H9 (cell line): Measurements from ENCODE around the gene CDK17. TPM values are rescaled to one million over a fixed set of nuclear protein-coding genes. Genes with fewer than 3 reads are reported as not detected.
A peak's percentile ranks its signal among the peaks of the same experiment; 100 is the strongest.

Experiments used
- DNase-seq: peaks from one replicate; pipeline ENCODE4 v3.0.0-alpha.2; 2017
- H2AFZ ChIP-seq: one replicate; pipeline ENCODE4 v1.6.1; 2013; ENCODE audit warnings: mild to moderate bottlenecking, low read length, control low read depth, moderate library complexity
- H2AK5ac ChIP-seq: 2 replicates; pipeline ENCODE4 v1.6.1; 2013; ENCODE audit warnings: low read length, control low read depth, mixed read lengths; ENCODE audit not compliant: insufficient read length
- H2BK120ac ChIP-seq: one replicate; pipeline ENCODE4 v1.6.1; 2013; ENCODE audit warnings: low read depth, mild to moderate bottlenecking, low read length, control low read depth, inconsistent platforms; ENCODE audit not compliant: poor library complexity, severe bottlenecking
- H2BK12ac ChIP-seq: 2 replicates; pipeline ENCODE4 v1.6.1; 2013; ENCODE audit warnings: low read length, control low read depth, mixed read lengths, low read depth; ENCODE audit not compliant: insufficient read length
- H2BK15ac ChIP-seq: 2 replicates; pipeline ENCODE4 v1.6.1; 2013; ENCODE audit warnings: low read depth, low read length, control low read depth
- H2BK20ac ChIP-seq: one replicate; pipeline ENCODE4 v1.6.1; 2013; ENCODE audit warnings: low read depth, mild to moderate bottlenecking, low read length, control low read depth, inconsistent platforms; ENCODE audit not compliant: poor library complexity, severe bottlenecking
- H2BK5ac ChIP-seq: 2 replicates; pipeline ENCODE4 v1.6.1; 2013; ENCODE audit warnings: low read length, control low read depth, mixed read lengths; ENCODE audit not compliant: insufficient read length
- H3K14ac ChIP-seq: 2 replicates; pipeline ENCODE4 v1.6.1; 2013; ENCODE audit warnings: low read length, control low read depth; ENCODE audit not compliant: insufficient read depth
- H3K18ac ChIP-seq: 2 replicates; pipeline ENCODE4 v1.6.1; 2013; ENCODE audit warnings: low read depth, mild to moderate bottlenecking, mixed read lengths, low read length, control low read depth; ENCODE audit not compliant: insufficient read length
- H3K23ac ChIP-seq: 2 replicates; pipeline ENCODE4 v1.6.1; 2013; ENCODE audit warnings: low read length, control low read depth, mixed read lengths, low read depth; ENCODE audit not compliant: insufficient read length
- H3K23me2 ChIP-seq: 2 replicates; pipeline ENCODE4 v1.6.1; 2013; ENCODE audit warnings: low read depth, mild to moderate bottlenecking, mixed read lengths, low read length, control low read depth; ENCODE audit not compliant: insufficient read length, poor library complexity, severe bottlenecking
- H3K27ac ChIP-seq: 2 replicates; pipeline ENCODE4 v1.5.1; 2013; ENCODE audit warnings: low read length, control low read depth, mixed read lengths, low read depth; ENCODE audit not compliant: insufficient read length
- H3K27me3 ChIP-seq: 2 replicates; pipeline ENCODE4 v1.6.1; 2013; ENCODE audit warnings: low read length, control low read depth, inconsistent platforms; ENCODE audit not compliant: insufficient read depth
- H3K4ac ChIP-seq: 2 replicates; pipeline ENCODE4 v1.6.1; 2013; ENCODE audit warnings: low read depth, mild to moderate bottlenecking, control low read depth, inconsistent platforms, low read length, moderate library complexity
- H3K4me1 ChIP-seq: 2 replicates; pipeline ENCODE4 v1.6.1; 2013; ENCODE audit warnings: low read length, control low read depth, inconsistent platforms; ENCODE audit not compliant: insufficient read depth
- H3K4me2 ChIP-seq: 2 replicates; pipeline ENCODE4 v1.6.1; 2013; ENCODE audit warnings: low read length, control low read depth, mixed read lengths; ENCODE audit not compliant: insufficient read length, insufficient read depth
- H3K56ac ChIP-seq: 2 replicates; pipeline ENCODE4 v1.6.1; 2013; ENCODE audit warnings: low read depth, mild to moderate bottlenecking, mixed read lengths, low read length, control low read depth; ENCODE audit not compliant: insufficient read length
- H3K79me1 ChIP-seq: 2 replicates; pipeline ENCODE4 v1.6.1; 2013; ENCODE audit warnings: low read depth, mild to moderate bottlenecking, moderate library complexity, low read length, control low read depth, inconsistent platforms; ENCODE audit not compliant: insufficient read depth, poor library complexity, severe bottlenecking
- H3K79me2 ChIP-seq: 2 replicates; pipeline ENCODE4 v1.6.1; 2013; ENCODE audit warnings: low read length, control low read depth, inconsistent platforms; ENCODE audit not compliant: insufficient read depth
- H3K9ac ChIP-seq: 2 replicates; pipeline ENCODE4 v1.6.1; 2013; ENCODE audit warnings: low read length, control low read depth, mixed read lengths; ENCODE audit not compliant: insufficient read length; ENCODE audit errors: extremely low read depth
- H3K9me3 ChIP-seq: one replicate; pipeline ENCODE4 v1.6.1; 2013; ENCODE audit warnings: low read depth, low read length, inconsistent platforms; ENCODE audit not compliant: control insufficient read depth
- H3T11ph ChIP-seq: one replicate; pipeline ENCODE4 v1.6.1; 2013; ENCODE audit warnings: mild to moderate bottlenecking, low read length, control low read depth, inconsistent platforms
- H4K20me1 ChIP-seq: one replicate; pipeline ENCODE4 v1.6.1; 2013; ENCODE audit not compliant: control insufficient read depth, insufficient read length, insufficient read depth
- H4K5ac ChIP-seq: 2 replicates; pipeline ENCODE4 v1.6.1; 2013; ENCODE audit warnings: low read depth, mild to moderate bottlenecking, mixed read lengths, low read length, control low read depth; ENCODE audit not compliant: insufficient read length
- H4K8ac ChIP-seq: replicated peaks from 2 replicates; pipeline ENCODE4 v1.6.1; 2013; ENCODE audit warnings: low read length, control low read depth, mixed read lengths, low read depth; ENCODE audit not compliant: insufficient read length
- H4K91ac ChIP-seq: 2 replicates; pipeline ENCODE4 v1.6.1; 2013; ENCODE audit warnings: low read depth, mild to moderate bottlenecking, moderate library complexity, mixed read lengths, low read length, control low read depth; ENCODE audit not compliant: insufficient read length
- H3K27ac Mint-ChIP-seq, 3 experiments: 2 replicates in 2 of 3; 3 replicates in 1 of 3; pipeline ENCODE4 v1.8.0; 2020 to 2021; ENCODE audit warnings: mixed read lengths in 3 of 3, mild to moderate bottlenecking in 1 of 3, moderate library complexity in 1 of 3
- H3K27me3 Mint-ChIP-seq: 2 replicates; pipeline ENCODE4 v1.8.0; 2021; ENCODE audit warnings: low read depth, mild to moderate bottlenecking, moderate library complexity, mixed read lengths
- H3K36me3 Mint-ChIP-seq, 3 experiments: 2 replicates in 2 of 3; 3 replicates in 1 of 3; pipeline ENCODE4 v1.8.0; 2020 to 2021; ENCODE audit warnings: low read depth in 3 of 3, mixed read lengths in 3 of 3; ENCODE audit not compliant: insufficient read depth in 1 of 3
- H3K4me1 Mint-ChIP-seq, 2 experiments: 2 replicates each; pipeline ENCODE4 v1.8.0; 2020; ENCODE audit warnings: mixed read lengths in 2 of 2
- H3K4me3 Mint-ChIP-seq, 2 experiments: 2 replicates in 1 of 2; 3 replicates in 1 of 2; pipeline ENCODE4 v1.8.0; 2020 to 2021; ENCODE audit warnings: mild to moderate bottlenecking in 2 of 2, mixed read lengths in 2 of 2, moderate library complexity in 1 of 2
- H3K9me3 Mint-ChIP-seq, 2 experiments: 2 replicates in 1 of 2; 3 replicates in 1 of 2; pipeline ENCODE4 v1.8.0; 2020; ENCODE audit warnings: mild to moderate bottlenecking in 2 of 2, mixed read lengths in 2 of 2, moderate library complexity in 1 of 2
- WGBS: extraction: QIAGEN DNeasy Blood & Tissue Kit; methylation state at CpG from one replicate; pipeline ENCODE4 v1.1.7; 2013; ENCODE audit warnings: missing lambda C conversion rate, low lambda C conversion rate, mixed read lengths; ENCODE audit not compliant: insufficient read length; ENCODE audit errors: extremely low coverage; 5-methylcytosine and 5-hydroxymethylcytosine counted together
- total RNA-seq: library from RNA; stranded (reverse); gene quantifications from 2 replicates; pipeline ENCODE4 v1.2.1, GENCODE V29; 2021
- TF ChIP-seq, protein P1 (sequence below): fragments of 200-600 bp; sonication (generic); conservative IDR thresholded peaks from 3 replicates; pipeline ENCODE4 v1.8.0; 2021; ENCODE audit warnings: antibody characterized with exemption, mild to moderate bottlenecking

The CDK17 gene
- total RNA-seq, 1 experiment from 2014 or later, result 28.8 TPM

DNA sequence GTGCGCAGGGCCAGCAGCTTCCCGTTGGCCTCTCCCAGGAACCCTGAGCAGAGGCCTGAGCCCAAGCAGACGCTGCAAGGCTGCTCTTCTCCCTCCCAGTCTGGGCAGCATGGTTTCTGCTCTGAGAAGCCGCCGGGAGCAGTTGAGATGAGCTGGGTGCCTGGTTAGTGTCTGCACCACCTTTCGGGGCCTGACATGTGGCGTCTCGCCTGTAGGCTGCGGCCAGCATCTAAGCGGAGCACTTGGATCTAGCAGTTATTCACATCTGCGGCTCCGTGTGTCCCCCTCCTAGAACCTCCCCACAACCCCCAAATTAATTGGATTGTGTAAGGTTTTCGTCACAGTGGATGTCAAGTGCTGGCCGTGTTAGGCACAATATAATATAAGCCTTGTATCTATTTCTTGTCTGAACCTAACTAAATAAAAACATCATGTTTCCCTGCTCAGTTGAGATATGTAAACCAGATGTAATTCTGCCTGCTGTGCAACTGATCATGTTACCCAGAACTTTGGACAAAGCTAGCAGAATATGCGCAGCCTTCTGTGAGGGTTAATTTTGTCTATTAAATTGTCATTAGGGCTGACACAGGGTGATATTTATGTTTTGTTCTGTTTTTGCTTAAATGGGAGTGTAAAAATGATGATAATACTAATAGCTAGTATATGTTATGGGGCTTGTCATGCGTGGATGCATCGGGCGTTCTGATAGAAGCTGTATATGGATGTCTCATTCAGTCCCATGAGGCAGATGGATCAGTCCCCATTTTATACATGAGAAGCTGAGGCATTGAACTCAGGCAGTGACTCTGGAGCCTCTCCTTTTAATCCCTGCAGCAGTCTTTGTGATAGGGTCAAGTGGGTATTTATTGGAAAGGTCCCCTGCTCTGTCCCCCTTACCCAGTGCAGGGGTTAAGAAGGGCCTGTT lies 160.3 kb downstream of the CDK17 start:
- Histone ChIP-seq H2AFZ (no peak overlapping the region), H4K91ac (no peak overlapping the region), H3K4ac (no peak overlapping the region), H4K5ac (no peak overlapping the region), H3K9me3 (no peaks in the 10 kb centered on the region), H3K27ac (no peak overlapping the region), H3K27me3 (no peaks in the 10 kb centered on the region), H3K23ac (no peak overlapping the region), H3K23me2 (peaks cover 3% of the 10 kb centered on the region), H3K79me1 (no peaks in the 10 kb centered on the region), H3K9ac (no peak overlapping the region), H3K14ac (no peak overlapping the region), H2BK15ac (no peak overlapping the region), H3K4me1 (no peaks in the 10 kb centered on the region), H2BK12ac (no peak overlapping the region), H3K4me2 (no peak overlapping the region), H2AK5ac (no peak overlapping the region), H4K20me1 (no peaks in the 10 kb centered on the region), H2BK120ac (no peak overlapping the region), H4K8ac (no peak overlapping the region), H3K56ac (no peak overlapping the region), H2BK5ac (no peak overlapping the region), H3K79me2 (no peaks in the 10 kb centered on the region), H3T11ph (no peak overlapping the region), H2BK20ac (no peak overlapping the region), H3K18ac (no peak overlapping the region)
- Mint-ChIP-seq H3K9me3 (no peaks in the 10 kb centered on the region), H3K4me3 (no peak overlapping the region), H3K27me3 (no peaks in the 10 kb centered on the region), H3K4me1 (peaks cover 6 to 12% of the 10 kb centered on the region in 2 experiments), H3K36me3 (no peaks in the 10 kb centered on the region), H3K27ac (peak overlapping the region in 2 of 3 experiments; percentile 29 to 53; a peak in 3 of 7 replicates)
- no peak for DNase-seq
- TF ChIP-seq, protein P1, sequence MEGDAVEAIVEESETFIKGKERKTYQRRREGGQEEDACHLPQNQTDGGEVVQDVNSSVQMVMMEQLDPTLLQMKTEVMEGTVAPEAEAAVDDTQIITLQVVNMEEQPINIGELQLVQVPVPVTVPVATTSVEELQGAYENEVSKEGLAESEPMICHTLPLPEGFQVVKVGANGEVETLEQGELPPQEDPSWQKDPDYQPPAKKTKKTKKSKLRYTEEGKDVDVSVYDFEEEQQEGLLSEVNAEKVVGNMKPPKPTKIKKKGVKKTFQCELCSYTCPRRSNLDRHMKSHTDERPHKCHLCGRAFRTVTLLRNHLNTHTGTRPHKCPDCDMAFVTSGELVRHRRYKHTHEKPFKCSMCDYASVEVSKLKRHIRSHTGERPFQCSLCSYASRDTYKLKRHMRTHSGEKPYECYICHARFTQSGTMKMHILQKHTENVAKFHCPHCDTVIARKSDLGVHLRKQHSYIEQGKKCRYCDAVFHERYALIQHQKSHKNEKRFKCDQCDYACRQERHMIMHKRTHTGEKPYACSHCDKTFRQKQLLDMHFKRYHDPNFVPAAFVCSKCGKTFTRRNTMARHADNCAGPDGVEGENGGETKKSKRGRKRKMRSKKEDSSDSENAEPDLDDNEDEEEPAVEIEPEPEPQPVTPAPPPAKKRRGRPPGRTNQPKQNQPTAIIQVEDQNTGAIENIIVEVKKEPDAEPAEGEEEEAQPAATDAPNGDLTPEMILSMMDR, result no peak
- no CpG with 5 or more reads among the region's 18 CpGs for WGBS
